Stimulated activated CD8-positive, alpha-beta memory T cell treated with anti-CD3 and anti-CD28 coated beads, Interleukin-7, amount 100 ng/mL, for 4 hours (primary cell): ENCODE measurements around the gene IL1RN.
"Not testable (repeated sequence)": the region's sequence is repeated elsewhere in the genome, so short reads cannot be mapped to it uniquely, and the experiment has no call there.

Source experiments
- DNase-seq, 2 donors: peaks; one replicate each; pipeline ENCODE4 v3.0.0-alpha.2; 2020; ENCODE audit warnings: low read depth in 2 of 2

IL1RN gene, protein sequence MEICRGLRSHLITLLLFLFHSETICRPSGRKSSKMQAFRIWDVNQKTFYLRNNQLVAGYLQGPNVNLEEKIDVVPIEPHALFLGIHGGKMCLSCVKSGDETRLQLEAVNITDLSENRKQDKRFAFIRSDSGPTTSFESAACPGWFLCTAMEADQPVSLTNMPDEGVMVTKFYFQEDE

DNA sequence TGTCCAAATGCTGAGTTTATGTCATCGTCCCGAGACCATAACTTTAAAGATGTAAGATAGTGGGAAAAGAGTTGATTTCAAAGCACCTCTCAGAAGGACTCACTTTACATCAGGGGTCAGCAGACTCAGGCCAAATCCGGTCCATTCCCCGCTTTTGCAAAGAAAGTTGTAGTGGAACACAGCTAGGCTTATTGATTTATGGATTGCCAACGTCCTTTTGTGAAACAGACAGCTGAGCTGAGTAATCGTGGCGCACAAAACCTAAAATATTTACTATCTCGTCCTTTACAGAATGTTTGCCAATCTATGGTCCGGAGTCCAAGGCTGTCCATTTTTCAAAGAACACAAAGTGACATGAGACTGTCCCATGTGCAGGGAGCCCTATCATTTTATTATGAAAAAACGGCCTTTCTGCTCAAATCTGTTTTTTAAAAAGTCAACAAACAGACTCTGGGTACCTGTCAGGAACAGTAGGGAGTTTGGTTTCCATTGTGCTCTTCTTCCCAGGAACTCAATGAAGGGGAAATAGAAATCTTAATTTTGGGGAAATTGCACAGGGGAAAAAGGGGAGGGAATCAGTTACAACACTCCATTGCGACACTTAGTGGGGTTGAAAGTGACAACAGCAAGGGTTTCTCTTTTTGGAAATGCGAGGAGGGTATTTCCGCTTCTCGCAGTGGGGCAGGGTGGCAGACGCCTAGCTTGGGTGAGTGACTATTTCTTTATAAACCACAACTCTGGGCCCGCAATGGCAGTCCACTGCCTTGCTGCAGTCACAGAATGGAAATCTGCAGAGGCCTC lies at the start of gene IL1RN:
Gene IL1RN (plus strand): TSS at position 754 of the 801 bp plus-strand sequence. CDS start 27 bp downstream, at position 781.
- no peak for DNase-seq

DNA sequence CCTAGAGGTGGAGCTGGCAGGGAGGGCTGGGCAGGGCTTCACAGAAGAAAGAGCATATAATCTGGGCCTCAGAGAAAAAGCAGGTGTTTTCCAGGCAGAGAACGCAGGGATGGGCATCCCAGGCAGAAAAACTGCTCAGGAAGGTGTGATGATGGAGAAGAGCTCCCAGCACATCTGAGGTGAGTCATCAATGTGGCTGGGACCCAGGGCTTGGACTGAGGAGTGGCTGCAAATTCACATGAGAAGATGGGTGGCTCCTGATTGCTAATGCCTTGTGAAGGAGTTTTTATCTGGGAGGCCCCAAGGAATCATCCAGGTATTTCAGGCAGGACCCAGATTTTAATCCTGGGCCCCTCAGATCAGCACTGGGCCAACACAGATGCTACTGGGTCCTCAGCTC lies 49.5 kb upstream of the IL1RN start:
- DNase-seq, result no peak

DNA sequence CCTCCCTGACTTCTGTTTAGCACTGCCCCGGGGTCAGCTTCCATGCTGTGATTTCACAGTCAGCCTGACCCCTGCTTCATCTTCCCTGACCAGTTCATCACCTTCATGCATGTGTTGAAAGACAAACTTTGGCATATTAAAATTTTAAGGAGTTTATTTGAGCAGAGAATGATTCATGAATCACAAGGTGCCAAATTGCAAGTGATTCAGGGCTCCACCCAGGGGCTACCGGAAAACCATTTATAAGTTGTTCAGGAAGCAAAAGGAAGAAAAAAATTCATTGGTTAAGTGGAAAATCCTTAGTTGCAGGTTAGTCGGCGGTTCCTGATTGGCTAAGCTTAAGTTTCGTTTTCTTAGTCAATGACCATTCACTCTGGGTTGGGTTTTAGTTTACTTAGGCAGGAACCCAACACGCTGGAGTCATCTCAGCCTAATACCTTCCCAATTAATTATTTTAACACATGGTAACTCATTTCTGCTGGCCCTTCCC lies 49.0 kb upstream of the IL1RN start:
- no peak for DNase-seq

DNA sequence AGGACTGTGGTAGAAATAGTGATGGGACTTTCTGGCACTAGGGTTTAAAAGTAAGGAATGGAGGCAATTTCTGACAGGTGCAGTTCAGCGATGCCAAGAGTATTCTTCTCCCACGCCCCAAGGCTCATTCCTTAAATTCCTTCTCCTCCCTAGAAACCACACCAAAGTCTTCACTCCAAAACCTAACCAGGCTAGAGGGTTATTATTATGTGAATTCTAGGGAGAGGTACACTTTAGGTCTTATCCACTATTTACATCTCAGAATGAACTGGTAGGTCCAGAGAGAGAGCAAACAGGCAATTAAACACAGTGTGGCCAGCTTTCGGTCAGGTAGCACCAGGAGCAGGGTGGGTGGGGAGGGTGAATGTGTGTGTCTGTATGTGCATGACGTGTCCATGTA lies 48.3 kb upstream of the IL1RN start:
- no peak for DNase-seq

DNA sequence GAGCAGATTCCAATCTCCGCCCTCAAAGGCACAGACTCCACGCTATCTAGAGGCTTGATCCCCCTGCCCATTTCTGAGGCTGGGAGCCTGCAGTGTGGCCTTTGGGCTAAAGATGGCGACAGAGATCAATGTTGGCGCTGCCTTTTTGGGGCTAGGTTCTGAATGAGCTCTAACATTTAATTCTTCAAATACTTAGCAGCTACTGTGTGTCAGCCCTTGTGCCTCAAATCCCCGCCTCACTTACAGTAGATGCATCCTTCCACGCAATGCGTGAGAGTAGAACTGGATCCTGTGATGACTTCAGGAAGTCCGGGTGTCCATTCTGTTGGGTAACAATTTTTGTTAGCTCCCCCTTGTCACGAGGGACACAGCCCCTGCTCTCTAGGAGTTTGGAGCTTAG lies 47.3 kb upstream of the IL1RN start:
- peak; percentile 16 to 19 for DNase-seq

DNA sequence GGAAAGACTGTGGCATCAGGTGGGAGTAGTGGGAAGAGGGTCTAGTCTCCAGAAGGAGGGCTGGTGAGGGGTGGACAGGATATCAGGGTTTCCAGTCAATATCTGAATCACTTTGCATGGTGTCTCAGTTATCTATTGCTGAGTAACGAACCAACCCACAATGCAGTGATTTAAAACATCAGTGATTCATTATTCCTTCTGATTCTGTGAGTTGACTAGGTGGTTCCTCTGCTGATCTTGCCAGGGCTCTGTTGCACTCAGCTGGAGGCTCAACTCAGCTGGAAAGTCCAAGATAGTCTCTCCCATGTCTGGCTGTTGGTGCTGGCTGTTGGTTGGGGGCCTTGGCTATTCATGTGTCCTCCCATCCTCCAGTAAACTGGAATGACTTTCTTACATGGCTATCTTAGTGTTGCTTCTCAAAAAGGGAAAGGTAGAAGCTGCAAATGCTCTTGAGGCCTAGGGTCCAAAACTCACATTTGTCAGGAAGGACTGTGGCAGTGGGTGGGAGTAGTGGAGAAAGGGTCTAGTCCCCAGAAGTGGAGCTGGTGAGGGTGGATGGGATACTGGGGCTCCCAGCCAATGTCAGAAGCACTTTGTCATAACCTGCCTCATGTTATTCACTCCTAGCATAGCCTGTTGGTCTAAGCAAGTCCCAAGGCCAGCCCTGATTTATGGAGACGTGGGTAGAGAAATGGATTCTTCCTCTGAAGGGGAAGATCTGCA lies 45.7 kb upstream of the IL1RN start:
- no peak for DNase-seq

DNA sequence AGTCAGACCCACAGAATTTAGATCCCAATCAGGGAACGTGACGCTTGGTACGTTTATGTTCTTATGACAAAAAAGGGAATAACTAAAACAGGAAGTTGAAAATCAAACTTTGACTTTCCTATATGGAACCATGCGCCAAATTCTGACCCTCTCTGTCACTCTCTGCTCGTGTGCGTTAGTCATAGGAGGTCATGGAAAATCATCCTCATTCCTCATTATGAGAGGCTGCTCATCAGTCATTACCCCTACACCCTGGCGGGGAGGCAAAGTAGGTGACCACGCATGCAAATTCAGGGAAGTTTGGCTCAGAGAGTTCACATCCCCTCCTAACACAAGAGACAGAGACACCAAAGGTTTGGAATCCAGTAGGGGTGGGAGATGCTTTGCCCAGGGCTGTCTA lies 44.1 kb upstream of the IL1RN start:
- no peak for DNase-seq

DNA sequence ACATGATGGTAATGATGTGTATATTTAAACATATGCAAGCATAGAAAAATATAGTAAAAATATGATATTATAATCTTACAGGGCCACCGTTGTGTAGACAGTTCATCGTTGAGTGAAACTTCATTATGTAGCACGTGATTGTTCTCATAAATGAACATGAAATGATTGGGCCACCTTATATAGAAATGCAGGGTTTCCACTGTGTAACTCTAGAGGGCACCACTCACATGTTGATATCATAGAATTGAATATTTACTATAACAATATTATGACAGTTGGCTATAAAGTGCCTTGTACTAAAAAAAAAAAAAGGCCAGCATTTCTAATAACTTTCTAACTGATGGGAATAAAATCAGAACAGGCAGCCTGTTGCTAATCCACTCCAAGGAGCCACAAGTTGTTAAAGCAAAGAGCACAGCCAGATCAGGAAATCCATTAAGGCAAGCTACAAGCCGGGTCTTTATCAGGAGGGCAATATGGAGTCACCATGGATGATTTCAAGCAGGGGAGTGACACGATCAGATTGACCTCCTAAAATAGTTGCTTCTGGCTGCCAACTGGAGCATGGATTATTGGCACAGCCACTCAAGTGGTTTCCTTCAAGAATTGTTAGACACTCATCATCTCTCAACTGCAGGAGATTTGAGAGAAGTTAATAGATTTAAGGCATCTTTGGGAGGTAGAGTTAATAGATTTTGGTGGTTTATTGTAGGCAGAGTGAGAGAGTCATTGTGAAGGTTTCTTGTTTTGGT lies 43.0 kb upstream of the IL1RN start:
- DNase-seq, result no peak

DNA sequence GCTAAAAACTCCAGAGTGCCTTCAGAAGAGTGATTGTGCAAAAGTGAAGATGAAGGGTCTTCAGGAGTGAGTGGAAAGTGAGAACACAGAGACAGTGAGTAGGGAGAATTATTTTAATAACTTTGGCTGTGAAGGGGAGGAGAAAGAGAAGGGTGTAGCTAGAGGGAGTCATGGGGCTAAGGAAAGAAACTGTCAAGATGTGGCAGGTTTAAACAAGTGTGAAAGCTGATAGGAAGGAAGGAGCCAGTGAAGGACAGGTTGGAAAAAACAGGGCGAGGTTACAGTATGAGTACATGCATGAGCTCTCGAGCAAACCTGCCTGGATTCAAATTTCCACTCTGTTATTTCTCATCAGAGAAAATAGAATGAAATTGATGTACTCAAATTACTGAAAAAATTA lies 41.9 kb upstream of the IL1RN start:
- DNase-seq, result no peak

DNA sequence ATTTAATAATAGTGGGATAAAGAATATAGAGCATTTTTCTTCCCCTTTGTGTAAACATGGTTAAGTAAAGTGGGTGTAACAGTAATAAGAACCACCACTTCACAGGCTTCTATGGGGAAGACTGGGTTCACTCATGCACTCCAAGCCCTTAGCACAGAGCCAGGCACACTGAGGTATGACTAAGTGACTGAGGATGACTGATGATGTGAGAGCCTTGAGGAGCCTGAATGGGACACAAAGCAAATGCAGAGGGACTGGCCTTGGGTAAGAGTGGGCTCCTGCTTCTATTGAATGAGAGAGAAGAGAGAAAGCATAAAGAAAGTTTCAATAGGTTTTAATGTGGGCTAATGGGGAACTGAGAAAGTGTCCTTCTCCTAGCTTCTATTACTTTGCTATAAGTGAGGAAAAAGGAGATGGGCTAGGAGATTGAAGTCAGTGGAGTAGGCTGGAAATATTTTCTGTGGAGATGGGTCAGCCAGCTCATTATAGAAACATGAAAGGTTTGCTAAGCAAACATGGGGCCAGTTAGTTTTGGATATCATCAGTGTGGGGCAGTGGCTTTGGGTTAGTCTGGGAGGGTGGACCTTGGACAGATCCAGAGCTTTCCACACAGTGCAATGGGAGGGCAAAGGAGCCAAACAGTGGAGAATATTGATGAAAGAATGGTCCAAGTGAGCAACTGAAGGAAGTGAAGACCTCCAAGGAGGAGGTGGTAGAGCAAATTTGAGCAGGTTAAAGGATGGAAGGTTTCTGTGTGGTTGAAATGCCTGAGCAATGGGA lies 39.0 kb upstream of the IL1RN start:
- DNase-seq, result no peak

DNA sequence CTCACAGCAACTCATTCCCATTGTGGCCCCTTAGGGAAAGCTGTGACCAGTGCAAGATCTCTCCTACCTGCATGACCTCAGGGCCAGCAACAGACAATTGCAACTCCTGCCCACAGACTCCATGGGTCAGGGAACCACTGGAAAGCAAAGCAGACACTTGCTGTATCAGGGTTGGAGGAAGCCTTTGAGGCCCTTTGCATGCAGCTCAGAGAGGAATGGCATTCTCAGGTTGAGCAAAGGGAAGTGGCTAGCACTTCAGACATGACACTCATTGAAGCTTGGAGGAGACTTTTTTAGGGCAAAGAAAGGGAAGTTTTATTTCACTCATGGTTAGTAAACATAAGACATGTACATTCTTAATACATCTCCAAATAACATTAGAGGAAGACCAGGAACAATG lies 37.5 kb upstream of the IL1RN start:
- no peak for DNase-seq

DNA sequence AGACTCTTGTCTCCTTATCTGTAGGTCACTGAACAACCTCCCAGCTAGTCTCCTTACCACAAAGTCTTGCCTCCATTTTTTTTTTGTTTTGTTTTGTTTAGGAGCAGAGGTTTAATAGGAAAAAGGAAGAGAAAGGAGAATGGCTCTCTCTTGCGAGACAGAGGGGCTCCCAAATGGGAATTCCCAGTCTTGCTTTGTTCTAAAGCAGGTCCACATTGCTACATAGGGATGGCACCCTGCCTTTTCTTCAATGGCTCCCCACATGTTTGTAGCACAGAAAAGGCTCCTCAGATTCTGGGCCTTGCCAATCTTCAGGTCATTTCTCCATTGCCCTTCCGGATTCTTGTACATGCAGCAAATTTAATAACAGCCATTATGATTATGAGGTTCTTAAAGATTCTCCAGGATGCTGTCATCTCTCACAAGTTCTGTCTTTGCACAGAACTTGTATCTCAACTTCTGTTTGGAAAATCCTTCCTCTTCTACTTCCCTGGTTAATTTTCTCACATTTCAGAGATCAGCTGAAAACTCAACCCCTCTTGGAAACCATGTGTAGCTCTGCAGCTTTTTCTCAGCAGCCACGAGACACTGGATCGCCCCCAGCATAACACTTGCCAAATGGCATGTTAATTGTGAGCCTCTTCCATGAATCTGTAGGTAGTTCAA lies 36.0 kb upstream of the IL1RN start:
- DNase-seq, result no peak

DNA sequence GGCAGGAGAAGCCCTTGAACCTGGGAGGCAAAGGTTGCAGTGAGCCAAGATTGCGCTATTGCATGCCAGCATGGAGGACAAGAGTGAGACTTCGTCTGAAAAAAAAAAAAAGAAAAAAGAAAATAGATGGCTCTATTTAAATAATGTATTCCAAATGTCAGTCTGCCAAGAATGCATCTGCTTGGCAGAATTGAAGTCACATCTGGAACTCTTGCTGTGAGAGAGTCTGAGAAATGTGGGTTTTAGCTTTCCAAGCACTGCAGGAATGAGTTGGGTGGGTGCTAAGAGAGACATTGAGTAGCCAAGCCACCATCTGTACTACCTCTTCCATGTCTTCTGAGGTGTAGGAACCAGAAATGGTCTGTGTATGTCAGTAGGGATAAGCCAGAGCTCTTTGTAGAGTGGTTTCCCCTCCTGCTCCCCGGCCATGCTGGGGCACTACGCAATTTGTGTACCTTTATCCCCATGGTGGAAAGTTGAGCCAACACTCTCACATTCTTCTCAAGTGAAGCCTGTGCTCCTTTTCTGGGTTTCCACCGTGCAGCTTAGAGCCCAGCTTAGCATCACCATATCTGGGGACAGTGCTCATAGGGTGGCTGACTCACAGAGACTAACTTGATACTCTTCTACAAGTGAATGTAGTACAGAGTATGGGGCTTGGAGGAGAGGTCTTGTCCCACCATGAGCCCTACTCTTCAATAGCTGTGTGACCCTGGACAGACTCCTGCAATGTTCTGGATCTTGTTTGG lies 34.4 kb upstream of the IL1RN start:
- DNase-seq, result no peak

DNA sequence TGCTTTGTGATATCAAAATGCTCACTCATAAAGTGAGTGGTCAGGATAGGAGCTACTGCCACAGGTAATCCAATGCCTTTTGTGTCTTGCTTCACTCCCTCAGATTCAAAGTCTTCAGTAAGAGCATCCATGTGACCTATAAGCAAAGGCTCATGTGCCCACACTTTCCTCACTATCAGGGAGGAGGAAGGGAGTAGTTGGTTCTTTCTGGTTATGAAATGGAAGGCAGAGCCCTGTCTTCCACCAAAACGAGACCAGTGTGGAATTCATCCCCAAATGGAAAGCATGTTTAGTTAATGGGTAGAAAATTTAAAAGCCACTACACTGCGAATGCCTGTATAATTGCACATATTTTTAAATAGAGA lies 33.8 kb upstream of the IL1RN start:
- DNase-seq, result no peak

DNA sequence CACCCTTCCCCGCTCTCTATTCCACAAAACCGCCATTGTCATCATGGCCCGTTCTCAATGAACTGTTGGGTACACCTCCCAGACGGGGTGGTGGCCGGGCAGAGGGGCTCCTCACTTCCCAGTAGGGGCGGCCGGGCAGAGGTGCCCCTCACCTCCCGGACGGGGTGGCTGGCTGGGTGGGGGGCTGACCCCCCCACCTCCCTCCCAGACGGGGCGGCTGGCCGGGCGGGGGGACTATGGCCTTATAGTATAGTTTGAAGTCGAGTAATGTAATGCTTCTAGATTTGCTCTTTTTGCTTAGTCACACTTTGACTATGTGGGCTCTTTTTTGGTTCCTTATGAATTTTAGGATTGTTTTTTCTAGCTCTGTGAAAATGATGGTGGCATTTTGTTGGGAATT lies 31.1 kb upstream of the IL1RN start:
- not testable (repeated sequence) for DNase-seq

DNA sequence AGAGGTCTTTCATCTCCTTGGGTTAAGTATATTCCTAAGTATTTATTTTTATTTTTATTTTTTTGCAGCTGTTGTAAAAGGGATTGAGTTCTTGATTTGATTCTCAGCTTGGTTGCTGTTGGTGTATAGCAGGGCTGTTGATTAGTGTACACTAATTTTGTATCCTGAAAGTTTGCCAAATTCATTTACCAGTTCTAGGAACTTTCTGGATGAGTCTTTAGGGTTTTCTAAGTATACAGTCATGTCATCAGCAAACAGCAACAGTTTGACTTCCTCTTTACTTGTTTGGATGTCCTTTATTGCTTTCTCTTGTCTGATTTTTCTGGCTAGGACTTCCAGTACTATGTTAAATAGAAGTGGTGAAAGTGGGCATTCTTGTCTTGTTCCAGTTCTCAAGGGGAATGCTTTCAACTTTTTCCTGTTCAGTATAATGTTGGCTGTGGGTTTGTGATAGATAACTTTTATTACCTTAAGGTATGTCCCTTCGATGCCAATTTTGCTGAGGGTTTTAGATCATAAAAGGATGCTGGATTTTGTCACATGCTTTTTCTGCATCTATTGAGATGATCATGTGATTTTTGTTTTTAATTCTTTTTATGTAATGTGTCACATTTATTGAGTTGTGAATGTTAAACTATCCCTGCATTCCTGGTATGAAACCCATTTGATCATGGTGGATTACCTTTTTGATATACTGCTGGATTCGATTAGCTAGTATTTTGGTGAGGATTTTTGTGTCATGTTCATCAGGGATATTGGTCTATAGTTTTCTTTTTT lies 30.4 kb upstream of the IL1RN start:
- DNase-seq, result not testable (repeated sequence)

DNA sequence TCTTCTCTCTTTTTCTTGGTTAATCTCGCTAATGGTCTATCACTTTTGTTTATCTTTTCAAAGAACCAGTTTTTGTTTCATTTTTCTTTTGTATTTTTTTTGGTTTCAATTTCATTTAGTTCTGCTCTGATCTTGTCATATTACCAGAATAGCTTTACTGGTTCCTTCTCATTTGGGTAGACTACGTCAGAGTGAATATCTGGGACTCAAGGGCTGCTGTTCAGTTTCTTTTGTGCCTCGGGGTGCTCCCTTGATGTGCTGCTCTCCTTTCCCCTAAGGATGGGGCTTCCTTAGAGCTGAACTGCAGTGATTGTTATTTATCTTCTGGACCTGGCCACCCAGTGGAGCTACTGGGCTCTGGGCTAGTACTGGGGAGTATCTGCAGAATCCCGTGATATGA lies 29.4 kb upstream of the IL1RN start:
- DNase-seq, result no peak

DNA sequence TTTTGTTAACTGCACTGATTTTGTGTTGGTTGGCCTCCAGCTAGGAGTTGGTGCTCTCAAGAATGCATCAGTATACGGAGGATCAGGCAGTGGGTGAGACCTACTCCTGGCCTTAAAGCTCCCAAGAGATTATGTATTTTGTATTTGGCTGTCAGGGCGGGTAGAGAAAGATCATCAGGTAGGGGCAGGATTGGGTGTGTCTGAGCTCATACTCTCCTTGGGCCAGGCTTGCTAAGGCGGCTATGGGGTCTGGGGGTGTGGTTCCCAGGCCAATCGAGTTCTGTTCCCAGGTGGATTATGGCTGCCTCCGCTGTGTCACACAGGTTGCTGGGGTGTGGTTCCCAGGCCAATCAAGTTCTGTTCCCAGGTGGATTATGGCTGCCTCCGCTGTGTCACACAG lies 28.9 kb upstream of the IL1RN start:
- DNase-seq, result no peak

DNA sequence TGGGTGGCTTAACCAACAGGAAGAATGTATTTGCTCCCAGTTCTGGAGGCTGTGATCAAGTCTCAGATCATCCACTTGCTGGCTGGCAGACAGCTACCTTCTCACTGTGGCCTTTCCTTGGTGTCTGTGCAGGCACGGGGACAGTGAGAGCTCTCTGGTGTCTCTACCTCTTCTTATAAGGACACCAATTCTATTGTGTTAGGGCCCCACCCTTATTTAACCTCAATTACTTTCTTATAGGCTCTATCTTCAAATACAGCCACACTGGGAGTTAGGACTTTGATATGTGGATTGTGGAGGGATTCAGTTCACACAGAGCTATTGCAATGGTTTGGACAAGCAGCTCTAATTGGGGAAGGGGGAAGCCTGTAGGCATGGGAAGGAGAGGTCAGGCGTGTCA lies 25.3 kb upstream of the IL1RN start:
- DNase-seq, result no peak
